ENCODE data around the gene LRRC37A3.
"Not testable (repeated sequence)": the region's sequence is repeated elsewhere in the genome, so short reads cannot be mapped to it uniquely, and the experiment has no call there.

Gene LRRC37A3

GRCh38 chr17:64929419-64930209 lies 10.3 kb upstream of the LRRC37A3 start:
- DNase-seq; in situ Hi-C loops (cut with HindIII; ENCODE audit: low pct_ligation_motif_present, low pct_unique_long_range_greater_than_20kb, low sequenced_read_pairs): not testable (repeated sequence)

GRCh38 chr17:64928701-64929100 lies 9.4 kb upstream of the LRRC37A3 start:
- in situ Hi-C loops (cut with HindIII; ENCODE audit: low pct_ligation_motif_present, low pct_unique_long_range_greater_than_20kb, low sequenced_read_pairs); DNase-seq: not testable (repeated sequence)

DNA sequence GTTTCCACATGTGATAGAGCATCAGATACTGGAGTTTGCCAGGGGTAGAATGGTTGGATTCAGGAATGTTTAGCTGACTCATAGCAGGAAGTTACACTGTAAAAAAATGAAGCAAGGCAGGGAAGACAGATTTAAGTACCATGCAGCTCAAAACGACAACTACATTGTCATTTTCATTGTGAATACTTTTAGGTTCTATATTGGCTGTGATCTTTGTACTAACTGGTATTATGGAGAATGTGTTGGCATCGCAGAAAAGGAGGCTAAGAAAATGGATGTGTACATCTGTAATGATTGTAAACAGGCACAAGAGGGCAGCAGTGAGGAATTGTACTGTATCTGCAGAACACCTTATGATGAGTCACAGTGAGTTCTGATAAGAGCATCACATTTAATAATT lies 8.2 kb upstream of the LRRC37A3 start:
- in situ Hi-C loops (cut with HindIII; ENCODE audit: low pct_ligation_motif_present, low pct_unique_long_range_greater_than_20kb, low sequenced_read_pairs): not testable (repeated sequence)
- DNase-seq: peak; percentile 70

DNA sequence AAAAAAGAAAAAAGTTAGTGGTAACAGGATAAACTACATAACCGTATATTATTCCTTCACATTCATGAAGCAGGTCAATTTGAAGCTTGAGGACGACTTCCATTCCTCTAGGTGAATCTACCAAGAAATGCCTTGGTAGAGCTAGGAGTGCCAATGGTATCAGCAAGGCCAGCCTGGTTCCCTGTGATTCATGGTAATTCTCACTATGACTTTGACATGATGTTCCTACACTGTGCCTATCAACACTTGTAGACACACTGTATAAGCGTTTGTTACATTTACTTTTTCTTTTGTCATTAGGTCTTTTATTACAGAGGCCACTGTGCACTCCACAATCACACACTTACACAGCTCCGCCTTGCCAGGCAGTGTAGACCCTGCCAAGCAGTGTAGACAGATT lies 7.2 kb upstream of the LRRC37A3 start:
- in situ Hi-C loops (cut with HindIII; ENCODE audit: low pct_ligation_motif_present, low pct_unique_long_range_greater_than_20kb, low sequenced_read_pairs); DNase-seq: not testable (repeated sequence)

DNA sequence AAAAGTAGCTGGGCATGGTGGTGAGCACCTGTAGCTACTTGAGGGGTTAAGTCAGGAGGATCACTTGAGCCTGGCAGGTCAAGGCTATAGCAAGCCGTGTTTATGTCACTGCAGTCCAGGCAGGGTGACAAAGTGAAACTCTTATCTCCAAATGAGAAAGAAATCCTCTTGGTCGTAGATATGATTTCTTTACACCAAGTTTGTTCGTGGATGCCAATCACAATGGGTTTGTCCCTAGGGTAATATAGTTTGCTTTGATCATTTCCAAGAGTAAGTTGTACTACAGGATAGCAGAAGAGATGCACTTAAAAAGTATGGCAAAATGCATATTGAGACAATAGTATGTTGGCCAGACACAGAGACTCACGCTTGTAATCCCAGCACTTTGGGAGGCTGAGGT lies 6.0 kb upstream of the LRRC37A3 start:
- DNase-seq; in situ Hi-C loops (cut with HindIII; ENCODE audit: low pct_ligation_motif_present, low pct_unique_long_range_greater_than_20kb, low sequenced_read_pairs): not testable (repeated sequence)

- DNase-seq; in situ Hi-C loops (cut with HindIII; ENCODE audit: low pct_ligation_motif_present, low pct_unique_long_range_greater_than_20kb, low sequenced_read_pairs): not testable (repeated sequence)
Observed at GRCh38 chr17:64923051-64923568, 3.8 kb upstream of the LRRC37A3 start.

DNA sequence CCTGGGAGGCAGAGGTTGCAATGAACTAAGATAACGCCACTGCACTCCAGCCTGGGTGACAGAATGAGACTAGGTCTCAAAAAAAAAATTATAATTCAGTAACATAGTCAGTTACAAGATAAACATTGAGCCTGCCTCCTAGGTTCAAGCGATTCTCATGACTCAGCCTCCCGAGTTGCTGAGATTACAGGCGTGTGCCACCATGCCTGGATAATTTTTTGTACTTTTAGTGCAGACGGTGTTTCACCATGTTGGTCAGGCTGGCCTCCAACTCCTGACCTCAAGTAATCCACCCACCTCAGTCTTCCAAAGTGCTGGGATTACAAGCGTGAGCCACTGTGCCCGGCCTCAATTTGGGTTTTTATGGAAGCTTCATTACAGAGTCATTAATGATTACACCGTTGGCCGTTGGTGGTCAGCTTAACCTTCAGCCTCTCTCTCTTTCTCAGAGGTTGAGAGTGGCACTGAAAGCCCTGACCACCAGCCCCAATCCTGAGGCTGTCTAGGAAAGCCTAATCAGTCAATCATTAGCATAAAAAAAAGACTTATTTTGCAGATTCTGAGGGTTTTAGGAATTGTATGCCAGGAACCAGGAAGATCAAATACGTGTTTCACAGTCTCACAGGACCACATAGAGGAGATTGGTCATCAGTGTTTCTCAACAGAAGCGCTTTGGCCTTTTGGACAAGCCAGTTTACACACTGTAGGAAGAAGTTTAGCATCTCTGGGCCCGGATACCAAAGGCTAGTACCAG lies 1.3 kb upstream of the LRRC37A3 start:
- DNase-seq: peak; percentile 18
- in situ Hi-C loops (cut with HindIII; ENCODE audit: low pct_ligation_motif_present, low pct_unique_long_range_greater_than_20kb, low sequenced_read_pairs): no loop called here

DNA sequence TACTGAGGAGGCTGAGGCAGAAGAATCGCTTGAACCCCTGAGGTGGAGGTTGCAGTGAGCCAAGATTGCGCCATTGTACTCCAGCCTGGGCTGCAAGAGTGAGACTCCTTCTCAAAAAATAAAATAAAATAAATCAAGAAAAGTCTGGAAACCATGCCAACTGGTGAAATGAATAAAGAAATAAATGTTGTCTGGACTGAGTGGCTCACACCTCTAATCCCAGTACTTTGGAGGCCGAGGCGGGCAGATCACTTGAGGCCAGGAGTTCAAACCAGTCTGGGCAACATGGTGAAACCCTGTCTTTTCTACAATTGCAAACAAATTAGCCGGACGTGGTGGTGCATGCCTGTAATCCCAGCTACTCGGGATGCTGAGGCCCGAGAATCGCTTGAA lies 744 bp upstream of the LRRC37A3 start:
- in situ Hi-C loops (cut with HindIII; ENCODE audit: low pct_ligation_motif_present, low pct_unique_long_range_greater_than_20kb, low sequenced_read_pairs): no loop called here
- DNase-seq: no peak

- peak; percentile 36 for DNase-seq
- in situ Hi-C loops (cut with HindIII; ENCODE audit: low pct_ligation_motif_present, low pct_unique_long_range_greater_than_20kb, low sequenced_read_pairs): not testable (repeated sequence)
Observed at GRCh38 chr17:64918842-64919288, 413 bp downstream of the LRRC37A3 start.

DNA sequence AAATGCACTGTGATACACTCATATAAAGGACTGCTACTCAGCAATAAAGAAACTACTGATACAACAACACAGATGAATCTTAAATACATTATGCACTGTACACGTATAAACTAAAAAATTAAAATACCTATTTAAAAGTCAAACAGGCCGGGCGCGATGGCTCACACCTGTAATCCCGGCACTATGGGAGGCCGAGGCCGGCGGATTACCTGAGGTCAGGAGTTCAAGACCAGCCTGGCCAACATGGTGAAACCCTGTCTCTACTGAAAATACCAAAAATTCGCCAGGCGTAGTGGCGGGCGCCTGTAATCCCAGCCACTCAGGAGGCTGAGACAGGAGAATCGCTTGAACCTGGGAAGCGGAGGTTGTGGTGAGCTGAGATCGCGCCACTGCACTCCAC lies 1.7 kb downstream of the LRRC37A3 start:
- in situ Hi-C loops (cut with HindIII; ENCODE audit: low pct_ligation_motif_present, low pct_unique_long_range_greater_than_20kb, low sequenced_read_pairs); DNase-seq: not testable (repeated sequence)

- in situ Hi-C loops (cut with HindIII; ENCODE audit: low pct_ligation_motif_present, low pct_unique_long_range_greater_than_20kb, low sequenced_read_pairs); DNase-seq: not testable (repeated sequence)
Observed at GRCh38 chr17:64915244-64915643, 4.0 kb downstream of the LRRC37A3 start.

- DNase-seq; in situ Hi-C loops (cut with HindIII; ENCODE audit: low pct_ligation_motif_present, low pct_unique_long_range_greater_than_20kb, low sequenced_read_pairs): not testable (repeated sequence)
Observed at GRCh38 chr17:64910191-64910514, 9.1 kb downstream of the LRRC37A3 start.

DNA sequence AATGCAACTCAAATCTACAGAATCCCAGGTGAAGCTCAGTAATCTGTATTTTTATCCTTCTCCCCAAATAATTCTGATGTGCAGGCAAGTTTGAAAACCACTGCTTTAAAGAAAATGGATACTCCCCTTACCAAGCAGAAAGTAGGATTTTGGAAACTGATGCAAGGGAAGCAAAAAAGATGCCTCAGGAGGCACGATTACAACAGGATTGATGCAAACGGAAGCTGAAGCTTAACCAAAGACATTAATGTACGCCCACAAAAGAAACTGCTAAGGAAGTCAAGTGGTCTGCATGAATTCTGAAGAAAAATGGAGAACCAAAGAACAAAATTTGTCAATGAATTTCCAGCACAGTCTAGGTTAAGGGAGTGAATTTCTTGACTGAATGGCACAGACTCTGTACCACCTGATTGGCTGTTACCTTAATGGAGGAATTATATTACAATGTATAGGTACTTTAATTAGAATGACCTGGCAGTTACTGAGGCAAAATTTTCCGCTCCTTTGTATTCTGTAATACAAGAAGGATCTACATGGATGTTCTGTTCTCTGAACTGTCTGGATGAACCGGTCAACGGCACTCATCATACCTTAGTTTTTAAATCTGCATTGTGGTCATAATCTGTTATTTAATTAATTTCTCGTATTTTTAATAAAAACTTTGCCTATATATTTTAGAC lies 9.6 kb downstream of the LRRC37A3 start:
- DNase-seq; in situ Hi-C loops (cut with HindIII; ENCODE audit: low pct_ligation_motif_present, low pct_unique_long_range_greater_than_20kb, low sequenced_read_pairs): not testable (repeated sequence)

DNA sequence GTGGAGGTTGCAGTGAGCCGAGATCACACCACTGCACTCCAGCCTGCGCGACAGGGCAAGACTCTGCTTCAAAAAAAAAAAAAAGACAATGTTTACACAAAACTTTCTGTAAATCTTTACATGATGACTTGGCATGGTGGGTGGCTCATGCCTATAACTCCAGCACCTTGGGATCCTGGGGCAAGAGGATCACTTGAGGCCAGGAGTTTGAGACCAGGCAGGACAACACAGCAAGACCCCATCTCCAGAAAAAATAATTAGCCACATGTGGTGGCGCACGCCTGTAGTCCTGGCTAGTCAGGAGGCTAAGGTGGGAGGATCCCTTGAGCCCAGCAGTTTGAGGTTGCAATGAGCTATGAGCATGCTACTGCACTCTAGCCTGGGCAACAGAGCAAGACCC lies 15.2 kb downstream of the LRRC37A3 start:
- DNase-seq; in situ Hi-C loops (cut with HindIII; ENCODE audit: low pct_ligation_motif_present, low pct_unique_long_range_greater_than_20kb, low sequenced_read_pairs): not testable (repeated sequence)

- in situ Hi-C loops (cut with HindIII; ENCODE audit: low pct_ligation_motif_present, low pct_unique_long_range_greater_than_20kb, low sequenced_read_pairs); DNase-seq: not testable (repeated sequence)
Observed at GRCh38 chr17:64897136-64897535, 22.1 kb downstream of the LRRC37A3 start.

DNA sequence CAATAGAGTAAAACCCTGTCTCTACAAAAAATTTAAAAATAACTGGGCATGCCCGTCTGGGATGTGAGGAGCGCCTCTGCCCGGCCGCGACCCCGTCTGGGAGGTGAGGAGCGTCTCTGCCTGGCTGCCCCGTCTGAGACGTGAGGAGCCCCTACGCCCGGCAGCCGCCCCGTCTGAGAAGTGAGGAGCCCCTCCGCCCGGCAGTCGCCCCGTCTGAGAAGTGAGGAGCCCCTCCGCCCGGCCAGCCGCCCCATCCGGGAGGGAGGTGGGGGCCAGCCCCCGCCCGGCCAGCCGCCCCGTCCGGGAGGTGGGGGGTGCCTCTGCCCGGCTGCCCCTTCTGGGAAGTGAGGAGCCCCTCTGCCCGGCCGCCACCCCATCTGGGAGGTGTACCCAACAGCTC lies 45.1 kb downstream of the LRRC37A3 start:
- in situ Hi-C loops (cut with HindIII; ENCODE audit: low pct_ligation_motif_present, low pct_unique_long_range_greater_than_20kb, low sequenced_read_pairs); DNase-seq: not testable (repeated sequence)

DNA sequence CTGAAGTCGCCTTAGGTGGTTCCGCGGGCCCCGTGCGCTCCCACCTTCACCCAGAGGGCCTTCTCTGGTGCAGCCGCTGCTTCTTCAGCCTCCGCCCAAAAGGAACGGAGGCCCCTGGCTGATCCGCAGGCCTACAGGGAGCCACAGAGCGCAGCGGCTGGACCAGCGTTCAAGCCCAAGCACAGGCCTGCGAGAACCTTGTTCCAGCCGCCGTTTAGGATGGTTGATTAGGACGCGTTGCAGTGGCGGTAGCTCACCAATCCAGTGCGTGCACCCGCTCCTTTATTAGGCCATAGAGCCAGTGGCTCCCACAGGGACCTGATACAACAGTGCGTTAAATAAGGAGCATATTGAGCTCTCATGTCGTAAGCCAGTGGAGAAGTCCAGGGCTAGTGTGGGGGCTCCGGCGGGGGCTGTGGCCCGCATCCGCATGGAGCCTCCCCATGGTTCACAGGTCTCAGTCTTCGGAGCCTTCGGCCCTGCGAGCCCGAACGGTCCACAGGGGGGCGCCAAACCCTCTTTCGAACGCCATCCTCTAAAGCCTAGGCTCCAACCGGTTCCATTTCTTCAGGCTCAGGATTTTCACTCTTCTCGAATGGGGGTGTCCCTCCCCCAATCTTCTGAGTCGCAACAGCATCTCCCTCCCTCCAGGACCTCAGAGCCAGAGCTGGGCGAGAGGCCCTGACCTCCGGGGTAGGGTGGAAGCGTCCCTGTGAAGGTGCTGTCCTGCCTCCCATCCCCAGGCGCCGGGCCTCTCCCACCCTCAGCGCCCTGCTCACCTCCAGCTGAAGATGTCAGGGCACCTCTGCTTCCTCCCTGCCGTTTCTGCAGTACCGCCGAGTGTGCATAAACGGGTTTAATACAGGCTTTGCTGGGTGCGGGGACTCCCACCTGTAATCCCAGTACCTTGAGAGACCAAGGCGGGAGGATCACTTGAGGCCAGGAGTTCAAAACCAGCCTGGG lies 71.5 kb downstream of the LRRC37A3 start:
- in situ Hi-C loops (cut with HindIII; ENCODE audit: low pct_ligation_motif_present, low pct_unique_long_range_greater_than_20kb, low sequenced_read_pairs): not testable (repeated sequence)

DNA sequence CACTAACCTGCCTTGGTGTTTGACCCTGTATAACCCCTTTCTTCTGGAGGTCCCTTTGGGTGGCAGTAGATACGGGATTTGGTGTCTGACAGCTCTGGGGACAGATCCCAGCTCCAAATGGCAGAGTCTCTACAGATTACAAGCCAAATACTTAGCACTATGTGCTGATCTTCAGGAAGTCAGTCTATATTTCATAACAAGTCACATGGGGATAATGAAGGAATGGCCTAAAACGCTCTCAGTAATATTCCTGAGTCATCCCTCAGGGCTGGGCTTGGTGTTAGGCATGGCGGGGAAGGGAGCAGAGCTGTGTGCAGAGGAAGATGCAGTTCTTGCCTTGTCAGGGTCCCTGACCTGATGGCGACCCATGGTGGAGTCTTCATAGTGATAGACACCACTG lies 72.4 kb downstream of the LRRC37A3 start:
- DNase-seq; in situ Hi-C loops (cut with HindIII; ENCODE audit: low pct_ligation_motif_present, low pct_unique_long_range_greater_than_20kb, low sequenced_read_pairs): not testable (repeated sequence)

More for the DNA sequence above, 71.5 kb downstream of the LRRC37A3 start:
- peak; percentile 63 for DNase-seq

All from ACHN (cell line).